Measurements from ENCODE around the gene MAN2A1.
A peak's percentile ranks its signal among the peaks of the same experiment; 100 is the strongest.

MAN2A1 gene

DNA sequence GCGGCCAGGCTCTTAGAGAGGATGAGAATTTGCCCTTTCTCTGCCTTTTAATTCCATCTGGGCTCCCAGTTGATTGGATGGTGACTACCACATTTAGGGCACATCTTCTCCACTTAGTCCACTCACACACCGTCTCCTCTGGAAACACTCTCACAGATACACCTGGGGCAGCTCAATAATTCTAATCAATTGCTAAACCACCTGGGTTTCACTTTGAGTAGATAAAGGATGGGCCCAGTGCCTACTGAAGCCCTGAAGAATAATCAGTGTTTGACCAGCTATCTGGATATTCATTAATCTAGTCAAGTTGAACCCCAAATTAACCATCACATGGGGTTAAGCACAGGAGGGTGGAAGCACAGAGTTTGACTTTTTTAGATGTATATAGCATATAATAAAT lies 19.1 kb downstream of the MAN2A1 start:
- no peak for DNase-seq
- no peak overlapping the region for H2BK5ac ChIP-seq (ENCODE audit: low read depth, low read length, poor library complexity)
- H2BK12ac ChIP-seq (ENCODE audit: low read length), result no peak overlapping the region
- peak overlapping the region; percentile 83 for H3K4ac ChIP-seq (ENCODE audit: low read depth, low read length)
- no peak overlapping the region for H4K91ac ChIP-seq (ENCODE audit: low read depth, low read length)
- H4K8ac ChIP-seq (ENCODE audit: low read depth, low read length), result no peak overlapping the region
- peaks cover 10% of the 10 kb centered on the region for H3K79me2 ChIP-seq (ENCODE audit: control insufficient read depth, insufficient read depth, low read length, poor library complexity)
- H3K27me3 ChIP-seq (ENCODE audit: insufficient read depth, low read length), result no peaks in the 10 kb centered on the region
- H3K4me1 ChIP-seq (ENCODE audit: control insufficient read depth in 1 of 2, insufficient read depth in 2 of 2, low read length in 2 of 2), result peaks cover 12 to 19% of the 10 kb centered on the region in 2 experiments
- WGBS (ENCODE audit: extremely low coverage, insufficient coverage, insufficient read length), result no CpG with 5 or more reads among the region's 2 CpGs
- no peaks in the 10 kb centered on the region for H3K9me3 ChIP-seq (ENCODE audit: insufficient read depth, low read depth, low read length)
- no peak overlapping the region for H2BK120ac ChIP-seq (ENCODE audit: insufficient read depth, low read length, poor library complexity)
- H3K27ac ChIP-seq (ENCODE audit: low read depth, low read length), result no peak overlapping the region
- no peak overlapping the region for H3K14ac ChIP-seq (ENCODE audit: low read length)
- H3K4me2 ChIP-seq (ENCODE audit: low read length), result no peak overlapping the region
- no peaks in the 10 kb centered on the region for H3K36me3 ChIP-seq (ENCODE audit: control insufficient read depth in 1 of 2, insufficient read depth in 2 of 2, low read length in 2 of 2)
- no peak overlapping the region for H3K23ac ChIP-seq (ENCODE audit: low read length)
- H2AFZ ChIP-seq (ENCODE audit: insufficient read depth, low read length, poor library complexity), result no peak overlapping the region
- H3K79me1 ChIP-seq (ENCODE audit: low read length), result peaks cover 10% of the 10 kb centered on the region
- H2AK5ac ChIP-seq (ENCODE audit: low read length), result no peak overlapping the region
- no peak overlapping the region for H4K12ac ChIP-seq (ENCODE audit: low read depth, low read length)
- H3K18ac ChIP-seq (ENCODE audit: low read length), result no peak overlapping the region
- H3K9ac ChIP-seq (ENCODE audit: low read length), result no peak overlapping the region
- H3K4me3 ChIP-seq (ENCODE audit: low read depth, low read length), result no peak overlapping the region

DNA sequence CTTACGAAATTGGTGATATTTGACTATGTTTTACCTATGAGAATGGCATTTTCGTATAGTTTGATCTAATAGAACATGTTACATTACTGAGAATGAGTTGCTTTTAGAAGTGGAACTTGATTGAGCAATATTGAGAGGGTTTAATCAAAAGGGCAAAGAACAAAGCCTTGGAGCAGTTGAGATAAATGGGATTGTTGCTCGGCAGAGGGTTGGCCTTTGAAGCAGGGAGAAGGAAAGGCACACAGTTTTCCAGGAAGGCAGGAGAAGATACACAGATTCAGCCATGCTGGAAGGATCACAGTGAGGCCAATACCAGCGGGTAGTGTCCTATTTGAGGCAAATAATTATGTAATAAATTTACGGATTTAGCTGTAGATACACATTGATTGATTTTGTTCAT lies 19.5 kb downstream of the MAN2A1 start:
- Histone ChIP-seq H3K9ac (ENCODE audit: low read length) (no peak overlapping the region), H4K12ac (ENCODE audit: low read depth, low read length) (no peak overlapping the region), H3K27ac (ENCODE audit: low read depth, low read length) (no peak overlapping the region), H3K79me2 (ENCODE audit: control insufficient read depth, insufficient read depth, low read length, poor library complexity) (peaks cover 10% of the 10 kb centered on the region), H3K4me2 (ENCODE audit: low read length) (no peak overlapping the region), H3K14ac (ENCODE audit: low read length) (no peak overlapping the region), H3K4ac (ENCODE audit: low read depth, low read length) (peak overlapping the region; percentile 19), H3K27me3 (ENCODE audit: insufficient read depth, low read length) (no peaks in the 10 kb centered on the region), H3K9me3 (ENCODE audit: insufficient read depth, low read depth, low read length) (no peaks in the 10 kb centered on the region), H3K36me3 (ENCODE audit: control insufficient read depth in 1 of 2, insufficient read depth in 2 of 2, low read length in 2 of 2) (no peaks in the 10 kb centered on the region), H2AK5ac (ENCODE audit: low read length) (no peak overlapping the region), H3K23ac (ENCODE audit: low read length) (no peak overlapping the region), H2AFZ (ENCODE audit: insufficient read depth, low read length, poor library complexity) (no peak overlapping the region), H3K4me3 (ENCODE audit: low read depth, low read length) (no peak overlapping the region), H3K4me1 (ENCODE audit: control insufficient read depth in 1 of 2, insufficient read depth in 2 of 2, low read length in 2 of 2) (peaks cover 12 to 15% of the 10 kb centered on the region in 2 experiments), H2BK5ac (ENCODE audit: low read depth, low read length, poor library complexity) (no peak overlapping the region), H3K18ac (ENCODE audit: low read length) (no peak overlapping the region), H4K91ac (ENCODE audit: low read depth, low read length) (no peak overlapping the region), H4K8ac (ENCODE audit: low read depth, low read length) (no peak overlapping the region), H2BK120ac (ENCODE audit: insufficient read depth, low read length, poor library complexity) (no peak overlapping the region), H2BK12ac (ENCODE audit: low read length) (no peak overlapping the region), H3K79me1 (ENCODE audit: low read length) (peaks cover 10% of the 10 kb centered on the region)
- no peak for DNase-seq
- WGBS (ENCODE audit: extremely low coverage, insufficient coverage, insufficient read length), result no CpG with 5 or more reads among the region's 5 CpGs

DNA sequence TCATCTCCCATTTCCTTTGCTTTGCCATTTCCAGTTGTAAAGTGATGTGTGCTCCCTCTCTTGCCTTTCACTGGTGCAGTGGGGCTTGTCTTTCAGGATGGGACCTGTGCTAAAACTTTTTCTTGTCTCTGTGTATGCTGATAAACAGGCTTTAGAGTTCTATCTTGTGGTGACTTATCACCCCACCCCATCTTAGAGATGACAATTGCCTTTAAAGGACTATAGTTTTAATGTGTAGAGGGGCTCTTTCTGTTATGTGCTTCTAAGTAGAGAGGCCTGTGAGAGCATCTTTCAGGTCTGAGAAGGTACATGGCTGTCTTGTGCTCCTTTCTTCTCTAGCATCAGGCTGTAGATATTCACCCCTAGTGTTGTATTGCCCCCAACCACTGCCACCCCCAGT lies 21.9 kb downstream of the MAN2A1 start:
- no peak overlapping the region for H3K18ac ChIP-seq (ENCODE audit: low read length)
- H3K9ac ChIP-seq (ENCODE audit: low read length), result no peak overlapping the region
- no peak overlapping the region for H2BK12ac ChIP-seq (ENCODE audit: low read length)
- no peaks in the 10 kb centered on the region for H3K36me3 ChIP-seq (ENCODE audit: control insufficient read depth in 1 of 2, insufficient read depth in 2 of 2, low read length in 2 of 2)
- no peak overlapping the region for H3K14ac ChIP-seq (ENCODE audit: low read length)
- no peak overlapping the region for H2AFZ ChIP-seq (ENCODE audit: insufficient read depth, low read length, poor library complexity)
- H2BK120ac ChIP-seq (ENCODE audit: insufficient read depth, low read length, poor library complexity), result no peak overlapping the region
- H4K8ac ChIP-seq (ENCODE audit: low read depth, low read length), result no peak overlapping the region
- H3K23ac ChIP-seq (ENCODE audit: low read length), result no peak overlapping the region
- no peak overlapping the region for H2AK5ac ChIP-seq (ENCODE audit: low read length)
- H3K4ac ChIP-seq (ENCODE audit: low read depth, low read length), result peak overlapping the region; percentile 58
- no peak for DNase-seq
- H3K79me2 ChIP-seq (ENCODE audit: control insufficient read depth, insufficient read depth, low read length, poor library complexity), result peaks cover 7% of the 10 kb centered on the region
- H3K27me3 ChIP-seq (ENCODE audit: insufficient read depth, low read length), result no peaks in the 10 kb centered on the region
- peaks cover 2% of the 10 kb centered on the region for H3K79me1 ChIP-seq (ENCODE audit: low read length)
- H2BK5ac ChIP-seq (ENCODE audit: low read depth, low read length, poor library complexity), result no peak overlapping the region
- no peak overlapping the region for H3K4me2 ChIP-seq (ENCODE audit: low read length)
- no peak overlapping the region for H4K12ac ChIP-seq (ENCODE audit: low read depth, low read length)
- H4K91ac ChIP-seq (ENCODE audit: low read depth, low read length), result no peak overlapping the region
- H3K4me1 ChIP-seq (ENCODE audit: control insufficient read depth in 1 of 2, insufficient read depth in 2 of 2, low read length in 2 of 2), result peaks cover 3% of the 10 kb centered on the region in 2 experiments
- H3K4me3 ChIP-seq (ENCODE audit: low read depth, low read length), result no peak overlapping the region
- no peak overlapping the region for H3K27ac ChIP-seq (ENCODE audit: low read depth, low read length)
- H3K9me3 ChIP-seq (ENCODE audit: insufficient read depth, low read depth, low read length), result no peaks in the 10 kb centered on the region

GRCh38 chr5:109713453-109713852 lies 23.7 kb downstream of the MAN2A1 start:
- H3K18ac ChIP-seq (ENCODE audit: low read length), result no peak overlapping the region
- no peak overlapping the region for H2BK120ac ChIP-seq (ENCODE audit: insufficient read depth, low read length, poor library complexity)
- H3K9me3 ChIP-seq (ENCODE audit: insufficient read depth, low read depth, low read length), result no peaks in the 10 kb centered on the region
- WGBS (ENCODE audit: extremely low coverage, insufficient coverage, insufficient read length), result no CpG with 5 or more reads among the region's 3 CpGs
- H3K4me1 ChIP-seq (ENCODE audit: control insufficient read depth in 1 of 2, insufficient read depth in 2 of 2, low read length in 2 of 2), result no peaks in the 10 kb centered on the region
- H3K9ac ChIP-seq (ENCODE audit: low read length), result no peak overlapping the region
- H3K27me3 ChIP-seq (ENCODE audit: insufficient read depth, low read length), result no peaks in the 10 kb centered on the region
- no peak overlapping the region for H2BK12ac ChIP-seq (ENCODE audit: low read length)
- H3K4me2 ChIP-seq (ENCODE audit: low read length), result no peak overlapping the region
- no peak overlapping the region for H3K23ac ChIP-seq (ENCODE audit: low read length)
- peaks cover 3% of the 10 kb centered on the region for H3K79me2 ChIP-seq (ENCODE audit: control insufficient read depth, insufficient read depth, low read length, poor library complexity)
- DNase-seq, result no peak
- no peak overlapping the region for H4K8ac ChIP-seq (ENCODE audit: low read depth, low read length)
- H3K79me1 ChIP-seq (ENCODE audit: low read length), result no peaks in the 10 kb centered on the region
- no peak overlapping the region for H3K14ac ChIP-seq (ENCODE audit: low read length)
- no peak overlapping the region for H3K27ac ChIP-seq (ENCODE audit: low read depth, low read length)
- no peak overlapping the region for H3K4me3 ChIP-seq (ENCODE audit: low read depth, low read length)
- no peaks in the 10 kb centered on the region for H3K36me3 ChIP-seq (ENCODE audit: control insufficient read depth in 1 of 2, insufficient read depth in 2 of 2, low read length in 2 of 2)
- no peak overlapping the region for H4K91ac ChIP-seq (ENCODE audit: low read depth, low read length)
- no peak overlapping the region for H2AFZ ChIP-seq (ENCODE audit: insufficient read depth, low read length, poor library complexity)
- peak overlapping the region; percentile 62 for H3K4ac ChIP-seq (ENCODE audit: low read depth, low read length)
- H4K12ac ChIP-seq (ENCODE audit: low read depth, low read length), result no peak overlapping the region
- H2BK5ac ChIP-seq (ENCODE audit: low read depth, low read length, poor library complexity), result no peak overlapping the region
- H2AK5ac ChIP-seq (ENCODE audit: low read length), result no peak overlapping the region

Data from trophoblast cell (in vitro differentiated cells and primary cell).